ENCODE measurements around the gene ZNF292.

ZNF292 gene

DNA sequence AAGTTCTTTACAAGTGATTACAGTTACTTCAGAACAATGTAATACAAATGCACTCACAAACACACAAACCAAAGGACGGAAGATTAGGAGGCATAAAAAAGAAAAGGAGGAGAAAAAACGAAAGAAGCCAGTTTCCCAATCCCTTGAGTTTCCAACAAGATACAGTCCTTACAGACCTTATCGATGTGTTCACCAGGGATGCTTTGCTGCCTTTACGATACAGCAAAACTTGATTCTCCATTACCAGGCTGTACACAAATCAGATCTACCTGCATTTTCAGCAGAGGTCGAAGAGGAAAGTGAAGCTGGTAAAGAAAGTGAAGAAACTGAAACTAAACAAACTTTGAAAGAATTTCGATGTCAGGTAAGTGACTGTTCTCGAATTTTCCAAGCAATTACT, 104.4 kb downstream of the ZNF292 start:
- Histone ChIP-seq H3K27me3 (ENCODE audit: insufficient read depth, low read depth) (no peaks in the 10 kb centered on the region), H3K9ac (no peak overlapping the region), H3K4me1 (ENCODE audit: low read depth, poor library complexity, severe bottlenecking) (no peaks in the 10 kb centered on the region), H3K27ac (no peak overlapping the region), H4K20me1 (ENCODE audit: insufficient read depth) (no peaks in the 10 kb centered on the region), H3K79me2 (ENCODE audit: insufficient read depth, low read depth) (no peaks in the 10 kb centered on the region), H2AFZ (ENCODE audit: low read depth) (no peak overlapping the region), H3K4me2 (no peak overlapping the region), H3K36me3 (ENCODE audit: insufficient read depth) (no peaks in the 10 kb centered on the region), H3K4me3 (IDR thresholded peaks at IDR 0.05; ENCODE audit: insufficient read depth, low read depth, low read length) (no peak overlapping the region)
- TF ChIP-seq, protein P1, sequence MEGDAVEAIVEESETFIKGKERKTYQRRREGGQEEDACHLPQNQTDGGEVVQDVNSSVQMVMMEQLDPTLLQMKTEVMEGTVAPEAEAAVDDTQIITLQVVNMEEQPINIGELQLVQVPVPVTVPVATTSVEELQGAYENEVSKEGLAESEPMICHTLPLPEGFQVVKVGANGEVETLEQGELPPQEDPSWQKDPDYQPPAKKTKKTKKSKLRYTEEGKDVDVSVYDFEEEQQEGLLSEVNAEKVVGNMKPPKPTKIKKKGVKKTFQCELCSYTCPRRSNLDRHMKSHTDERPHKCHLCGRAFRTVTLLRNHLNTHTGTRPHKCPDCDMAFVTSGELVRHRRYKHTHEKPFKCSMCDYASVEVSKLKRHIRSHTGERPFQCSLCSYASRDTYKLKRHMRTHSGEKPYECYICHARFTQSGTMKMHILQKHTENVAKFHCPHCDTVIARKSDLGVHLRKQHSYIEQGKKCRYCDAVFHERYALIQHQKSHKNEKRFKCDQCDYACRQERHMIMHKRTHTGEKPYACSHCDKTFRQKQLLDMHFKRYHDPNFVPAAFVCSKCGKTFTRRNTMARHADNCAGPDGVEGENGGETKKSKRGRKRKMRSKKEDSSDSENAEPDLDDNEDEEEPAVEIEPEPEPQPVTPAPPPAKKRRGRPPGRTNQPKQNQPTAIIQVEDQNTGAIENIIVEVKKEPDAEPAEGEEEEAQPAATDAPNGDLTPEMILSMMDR (conservative IDR thresholded peaks at IDR 0.05; ENCODE audit: low read depth, low read length) = no peak

DNA sequence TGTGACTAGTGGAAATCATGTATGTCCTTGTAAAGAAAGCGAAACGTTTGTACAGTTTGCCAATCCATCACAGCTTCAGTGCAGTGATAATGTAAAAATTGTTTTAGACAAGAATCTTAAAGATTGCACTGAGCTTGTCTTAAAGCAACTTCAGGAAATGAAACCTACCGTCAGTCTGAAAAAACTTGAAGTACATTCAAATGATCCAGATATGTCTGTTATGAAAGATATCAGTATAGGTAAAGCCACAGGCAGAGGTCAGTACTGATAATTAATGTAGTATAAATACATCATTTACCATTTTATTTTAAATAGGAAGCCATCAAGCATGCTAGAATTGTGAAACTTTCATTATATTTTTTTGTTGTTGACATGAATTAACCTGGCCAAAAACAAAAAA, 106.2 kb downstream of the ZNF292 start:
- H3K79me2 ChIP-seq (ENCODE audit: insufficient read depth, low read depth) = no peaks in the 10 kb centered on the region
- no peak overlapping the region for H3K4me3 ChIP-seq (IDR thresholded peaks at IDR 0.05; ENCODE audit: insufficient read depth, low read depth, low read length)
- no peaks in the 10 kb centered on the region for H3K36me3 ChIP-seq (ENCODE audit: insufficient read depth)
- no peak overlapping the region for H3K27ac ChIP-seq
- H3K4me2 ChIP-seq = no peak overlapping the region
- no peaks in the 10 kb centered on the region for H3K4me1 ChIP-seq (ENCODE audit: low read depth, poor library complexity, severe bottlenecking)
- H2AFZ ChIP-seq (ENCODE audit: low read depth) = no peak overlapping the region
- no peaks in the 10 kb centered on the region for H3K27me3 ChIP-seq (ENCODE audit: insufficient read depth, low read depth)
- no peaks in the 10 kb centered on the region for H4K20me1 ChIP-seq (ENCODE audit: insufficient read depth)
- TF ChIP-seq, protein P1 (conservative IDR thresholded peaks at IDR 0.05; ENCODE audit: low read depth, low read length) = no peak
- no peak overlapping the region for H3K9ac ChIP-seq

DNA sequence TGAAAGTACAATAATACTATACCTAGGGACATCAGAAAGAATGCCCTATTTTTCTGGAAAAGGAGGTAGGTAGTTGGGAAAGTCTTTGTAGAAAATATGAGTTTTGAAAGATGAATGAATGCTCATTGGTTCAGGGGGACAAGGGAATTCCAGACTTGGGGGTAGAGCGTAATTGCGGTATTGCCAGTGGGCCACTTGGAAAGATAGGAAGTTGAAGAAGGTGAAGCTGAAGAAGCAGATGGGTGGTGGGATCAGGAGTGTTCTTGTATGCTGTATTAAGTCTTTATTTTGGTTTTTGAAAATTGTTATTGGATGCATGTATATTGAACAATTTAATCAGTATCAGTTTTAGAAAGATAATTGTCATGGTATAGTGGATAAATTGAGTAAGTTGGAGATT, 109.1 kb downstream of the ZNF292 start:
- H3K4me2 ChIP-seq = no peak overlapping the region
- no peaks in the 10 kb centered on the region for H3K36me3 ChIP-seq (ENCODE audit: insufficient read depth)
- H3K9ac ChIP-seq = no peak overlapping the region
- H3K79me2 ChIP-seq (ENCODE audit: insufficient read depth, low read depth) = no peaks in the 10 kb centered on the region
- no peaks in the 10 kb centered on the region for H3K27me3 ChIP-seq (ENCODE audit: insufficient read depth, low read depth)
- no peak overlapping the region for H3K4me3 ChIP-seq (IDR thresholded peaks at IDR 0.05; ENCODE audit: insufficient read depth, low read depth, low read length)
- H4K20me1 ChIP-seq (ENCODE audit: insufficient read depth) = no peaks in the 10 kb centered on the region
- no peak overlapping the region for H3K27ac ChIP-seq
- TF ChIP-seq, protein P1 (conservative IDR thresholded peaks at IDR 0.05; ENCODE audit: low read depth, low read length) = no peak
- no peaks in the 10 kb centered on the region for H3K4me1 ChIP-seq (ENCODE audit: low read depth, poor library complexity, severe bottlenecking)
- H2AFZ ChIP-seq (ENCODE audit: low read depth) = no peak overlapping the region

DNA sequence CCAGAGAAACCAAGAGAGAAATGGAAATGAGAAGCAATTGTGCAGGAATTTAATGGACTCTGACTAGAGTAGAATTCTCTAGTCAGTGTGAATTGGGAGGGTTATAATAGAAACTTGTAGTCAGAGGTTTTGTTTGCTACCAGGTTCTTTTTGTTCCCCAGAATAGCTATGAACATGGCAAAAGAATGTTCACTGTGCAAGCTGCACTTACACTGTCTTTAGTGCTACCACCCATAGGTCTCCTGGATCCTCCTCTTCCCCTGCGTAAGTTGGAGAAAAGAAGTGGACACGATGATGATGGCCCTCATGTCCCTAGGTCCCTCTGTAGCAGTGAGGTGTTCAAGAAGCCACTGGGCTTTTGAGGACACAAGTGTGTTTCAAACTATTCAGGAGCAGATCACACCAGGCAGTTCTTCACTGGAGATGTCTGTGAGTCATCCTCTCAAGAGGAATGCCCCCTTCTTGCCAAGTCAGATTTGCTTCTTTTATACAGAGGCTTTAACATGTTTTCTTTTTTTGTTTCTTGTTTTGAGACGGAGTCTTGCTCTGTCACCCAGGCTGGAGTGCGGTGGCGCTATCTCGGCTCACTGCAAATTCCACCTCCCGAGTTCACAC, 119.4 kb downstream of the ZNF292 start:
- Histone ChIP-seq H3K27me3 (ENCODE audit: insufficient read depth, low read depth) (no peaks in the 10 kb centered on the region), H3K9ac (no peak overlapping the region), H3K79me2 (ENCODE audit: insufficient read depth, low read depth) (no peaks in the 10 kb centered on the region), H3K4me2 (no peak overlapping the region), H4K20me1 (ENCODE audit: insufficient read depth) (no peaks in the 10 kb centered on the region), H3K27ac (no peak overlapping the region), H3K36me3 (ENCODE audit: insufficient read depth) (no peaks in the 10 kb centered on the region), H3K4me3 (IDR thresholded peaks at IDR 0.05; ENCODE audit: insufficient read depth, low read depth, low read length) (no peak overlapping the region), H2AFZ (ENCODE audit: low read depth) (no peak overlapping the region), H3K4me1 (ENCODE audit: low read depth, poor library complexity, severe bottlenecking) (no peaks in the 10 kb centered on the region)
- TF ChIP-seq, protein P1 (conservative IDR thresholded peaks at IDR 0.05; ENCODE audit: low read depth, low read length) = no peak

Data from KMS-11 (cell line).